AG04450 (cell line): ENCODE measurements around the gene BBIP1. TPM values are rescaled to one million over a fixed set of nuclear protein-coding genes. Genes with fewer than 3 reads are reported as not detected.
"Not testable (repeated sequence)": the region's sequence is repeated elsewhere in the genome, so short reads cannot be mapped to it uniquely, and the experiment has no call there.

Experiments used
- CTCF ChIA-PET: fragments of 300-600, 350-600 bp; formaldehyde crosslinking; extraction: SDS; loops from one replicate; lab custom pipeline; 2022; ENCODE audit warnings: antibody characterized with exemption, inconsistent platforms; lab: Charles Lee
- POLR2A ChIA-PET: fragments of 350-600 bp; formaldehyde crosslinking; extraction: SDS; loops from one replicate; lab custom pipeline; 2021; ENCODE audit warnings: antibody characterized with exemption, inconsistent platforms; lab: Yijun Ruan, JAX
- DNase-seq: peaks from one replicate; pipeline ENCODE4 v3.0.0-alpha.2; 2011; ENCODE audit warnings: low read depth, low spot score
- H3K27ac ChIP-seq: one replicate; pipeline ENCODE4 v1.5.1; 2012; ENCODE audit warnings: low read depth, low read length, control low read depth
- H3K27me3 ChIP-seq: one replicate; pipeline ENCODE4 v1.6.0; 2012; ENCODE audit warnings: low read length; ENCODE audit not compliant: control insufficient read depth, insufficient read depth
- H3K4me3 ChIP-seq: 2 replicates; pipeline ENCODE4 v1.5.1; 2011; ENCODE audit warnings: mild to moderate bottlenecking, low read depth, low read length, control low read depth
- H3K9me3 ChIP-seq: 2 replicates; pipeline ENCODE4 v1.5.1; 2012; ENCODE audit warnings: low read length; ENCODE audit not compliant: control insufficient read depth, insufficient read depth
- CTCF ChIP-seq: IDR thresholded peaks from 2 replicates; pipeline ENCODE4 v1.5.1; 2011; ENCODE audit warnings: low read depth, low read length, control low read depth, inconsistent platforms
- polyA plus RNA-seq: library from polyadenylated mRNA; depleted of rRNA; stranded (reverse); fragments of >200 nt; gene quantifications from 2 replicates; pipeline ENCODE4 v1.2.3, GENCODE V29; 2011

BBIP1 gene
- polyA plus RNA-seq, 1 experiment = 41.5 TPM

GRCh38 chr10:110916554-110917346 lies 2.2 kb downstream of the BBIP1 start:
- ChIA-PET POLR2A (no interaction called here), CTCF (interaction anchor here (0.6 to 1.1 kb wide), 7 partner anchors 23 to 833 kb away, joined by 3 to 8 read pairs (median 4); no protein-coding TSS in a partner anchor)
- H3K27me3 ChIP-seq = no peaks in the 10 kb centered on the region
- TF ChIP-seq CTCF = no peak
- no peak overlapping the region for H3K27ac ChIP-seq
- no peak overlapping the region for H3K4me3 ChIP-seq
- peak; percentile 49 for DNase-seq
- H3K9me3 ChIP-seq = no peaks in the 10 kb centered on the region

- H3K4me3 ChIP-seq, DNase-seq, H3K27ac ChIP-seq, H3K9me3 ChIP-seq, POLR2A ChIA-PET, H3K27me3 ChIP-seq: not testable (repeated sequence)
- CTCF ChIA-PET = interaction anchor here (0.6 to 2.3 kb wide), 2 partner anchors 22 to 610 kb away, joined by 5 to 11 read pairs; no protein-coding TSS in a partner anchor
Measured at GRCh38 chr10:110915600-110915999, 3.4 kb downstream of the BBIP1 start.

- Histone ChIP-seq H3K4me3 (no peak overlapping the region), H3K9me3 (no peaks in the 10 kb centered on the region), H3K27ac (no peak overlapping the region), H3K27me3 (no peaks in the 10 kb centered on the region)
- CTCF ChIA-PET = interaction anchor here (0.6 to 2.3 kb wide), 3 partner anchors 21 to 609 kb away, joined by 5 to 11 read pairs (median 5); no protein-coding TSS in a partner anchor
- no peak for DNase-seq
- no peak for TF ChIP-seq CTCF
- POLR2A ChIA-PET = interaction anchor here (1.0 kb wide), 1 partner anchor 13 kb away, joined by 3 read pairs; no protein-coding TSS in a partner anchor
Measured at GRCh38 chr10:110915035-110915434, 3.9 kb downstream of the BBIP1 start.

GRCh38 chr10:110914431-110914830 lies 4.5 kb downstream of the BBIP1 start:
- no peaks in the 10 kb centered on the region for H3K9me3 ChIP-seq
- H3K27me3 ChIP-seq = no peaks in the 10 kb centered on the region
- H3K4me3 ChIP-seq = no peak overlapping the region
- CTCF ChIA-PET = interaction anchor here (1.9 to 2.3 kb wide), 2 partner anchors 21 to 168 kb away, joined by 5 to 11 read pairs; no protein-coding TSS in a partner anchor
- H3K27ac ChIP-seq = no peak overlapping the region
- POLR2A ChIA-PET = interaction anchor here (1.0 kb wide), 1 partner anchor 12 kb away, joined by 3 read pairs; no protein-coding TSS in a partner anchor
- no peak for DNase-seq
- TF ChIP-seq CTCF = no peak

- no peak overlapping the region for H3K4me3 ChIP-seq
- TF ChIP-seq CTCF = no peak
- H3K27me3 ChIP-seq = no peaks in the 10 kb centered on the region
- CTCF ChIA-PET = interaction anchor here (1.1 to 1.4 kb wide), 2 partner anchors 16 to 19 kb away, joined by 4 to 6 read pairs; no protein-coding TSS in a partner anchor
- H3K27ac ChIP-seq = peak overlapping the region; percentile 48
- POLR2A ChIA-PET = interaction anchor here (0.7 to 1.4 kb wide), 3 partner anchors 10 to 109 kb away, joined by 3 to 9 read pairs (median 4); partner anchors contain the start of gene PDCD4
- H3K9me3 ChIP-seq = no peaks in the 10 kb centered on the region
- DNase-seq = peak; percentile 42
Measured at GRCh38 chr10:110912374-110912773, 6.6 kb downstream of the BBIP1 start.
